ENCODE data around the gene IGSF21. TPM values are rescaled to one million over a fixed set of nuclear protein-coding genes. Genes with fewer than 3 reads are reported as not detected.

Gene IGSF21
- total and polyA plus RNA-seq, 10 of the 15 experiments (the other 5 are each of a cell fraction or from before 2014, with no cell fraction given) = 0.03 to 0.49 TPM; not detected in 8

- H4K20me1 ChIP-seq (ENCODE audit: control insufficient read depth, insufficient read depth) = no peaks in the 10 kb centered on the region
- DNase-seq (ENCODE audit: low read depth, low spot score) = no peak
- no peak overlapping the region for H2AFZ ChIP-seq (ENCODE audit: control insufficient read depth, low read depth, low read length)
- H3K4me3 ChIP-seq = no peak overlapping the region
- no peak for ATAC-seq
- FAIRE-seq = no peak
- ChIA-PET RAD21 (ENCODE audit: unreplicated experiment) (no interaction called here), SMC1A (ENCODE audit: uncharacterized antibody, unreplicated experiment) (no interaction called here), CTCF (no interaction called here), POLR2A (no interaction called here)
- no TSS peak for BruUV-seq (replicated peaks)
- WGBS (ENCODE audit: insufficient coverage, insufficient replicate concordance, low lambda C conversion rate, missing lambda C conversion rate) = 60% methylated on average over 12 of the region's 12 CpGs
- H3K4me1 ChIP-seq (ENCODE audit: control insufficient read depth, insufficient read depth, low read length) = no peaks in the 10 kb centered on the region
- no peak overlapping the region for H3K27ac ChIP-seq (ENCODE audit: control insufficient read depth, insufficient read depth)
- intact Hi-C loops (cut with micrococcal nuclease; ENCODE audit: unreplicated experiment) (no loop called here), in situ Hi-C loops (cut with MboI) (no loop called here)
- no peaks in the 10 kb centered on the region for H3K79me2 ChIP-seq (ENCODE audit: control insufficient read depth, insufficient read depth, low read length)
- no peaks in the 10 kb centered on the region for H3K9me3 ChIP-seq (replicated peaks; ENCODE audit: control insufficient read depth, insufficient read depth, low read length)
- no peak overlapping the region for H3K9ac ChIP-seq (ENCODE audit: control insufficient read depth, insufficient read depth, low read length)
- H3K4me2 ChIP-seq (ENCODE audit: control insufficient read depth, insufficient read depth) = no peak overlapping the region
- H3K36me3 ChIP-seq (ENCODE audit: control insufficient read depth in 2 of 2, insufficient read depth in 2 of 2, low read length in 1 of 2) = no peaks in the 10 kb centered on the region
- no peaks in the 10 kb centered on the region for H3K27me3 ChIP-seq (replicated peaks in 1 of 2; ENCODE audit: control insufficient read depth in 2 of 2, insufficient read depth in 2 of 2, low read length in 1 of 2)
- TF ChIP-seq SREBF1 (IDR thresholded peaks at IDR 0.05; ENCODE audit: low read length) (no peak), CUX1 (IDR thresholded peaks at IDR 0.05; ENCODE audit: insufficient replicate concordance, low read depth, low read length) (no peak), GATAD2B (conservative IDR thresholded peaks at IDR 0.05; ENCODE audit: low read depth) (no peak), CHD2 (IDR thresholded peaks at IDR 0.05; ENCODE audit: borderline replicate concordance, low read depth, low read length) (no peak), TBL1XR1 (IDR thresholded peaks at IDR 0.05; ENCODE audit: low read depth, low read length) (no peak), ATF2 (IDR thresholded peaks at IDR 0.05; ENCODE audit: low read length) (no peak), ASH2L (IDR thresholded peaks at IDR 0.05; ENCODE audit: borderline replicate concordance, low read depth) (no peak), WRNIP1 (IDR thresholded peaks at IDR 0.05; ENCODE audit: borderline replicate concordance, low read depth, low read length) (no peak), POLR2A (IDR thresholded peaks at IDR 0.05; ENCODE audit: low read depth, low read length) (no peak), MAX (IDR thresholded peaks at IDR 0.05; ENCODE audit: low read depth, low read length) (no peak), IKZF2 (IDR thresholded peaks at IDR 0.05) (no peak), ATF3 (IDR thresholded peaks at IDR 0.05; ENCODE audit: borderline replicate concordance, extremely low read depth, low read depth, low read length) (no peak), POLR2AphosphoS2 (IDR thresholded peaks at IDR 0.05; ENCODE audit: low read depth, low read length) (no peak), SPI1 (IDR thresholded peaks at IDR 0.05; ENCODE audit: borderline replicate concordance, insufficient read depth, low read depth, low read length) (no peak), SMAD1 (IDR thresholded peaks at IDR 0.05; ENCODE audit: low read depth, partially characterized antibody) (no peak), BHLHE40 (IDR thresholded peaks at IDR 0.05; ENCODE audit: borderline replicate concordance in 1 of 2, low read depth in 2 of 2, low read length in 1 of 2) (no peak)
These were observed 66.4 kb downstream of the IGSF21 start for GRCh38 chr1:18174037-18174436.

Data from GM12878 (cell line).